GM10248 (cell line): ENCODE measurements around the gene PITPNB.

ENCODE experiments used
- CTCF ChIA-PET: fragments of 300-600 bp; sonication (Branson Sonifier 250); formaldehyde crosslinking; extraction: SDS; loops from one replicate; lab custom pipeline; 2021; ENCODE audit warnings: antibody characterized with exemption; lab: Yijun Ruan, JAX
- POLR2A ChIA-PET: fragments of 350-650 bp; sonication (Branson Sonifier 250); formaldehyde crosslinking; extraction: SDS; loops from one replicate; lab custom pipeline; 2020; ENCODE audit warnings: antibody characterized with exemption; lab: Yijun Ruan, JAX
- DNase-seq: peaks from one replicate; pipeline ENCODE4 v3.0.0; 2012; ENCODE audit errors: extremely low spot score
- CTCF ChIP-seq: IDR thresholded peaks from 2 replicates; pipeline ENCODE4 v1.5.1; 2012; ENCODE audit warnings: mild to moderate bottlenecking, low read depth; ENCODE audit errors: extremely low read depth, missing control alignments, control extremely low read depth

PITPNB gene

GRCh38 chr22:27874185-27874584 is 44.9 kb downstream of the PITPNB start:
- ChIA-PET POLR2A (no interaction called here), CTCF (interaction anchor here (2.3 to 11.2 kb wide), 2 partner anchors 15 to 45 kb away, joined by 4 to 128 read pairs; partner anchors contain the start of gene PITPNB)
- no peak for TF ChIP-seq CTCF

GRCh38 chr22:27873472-27873871 is 45.6 kb downstream of the PITPNB start:
- no peak for TF ChIP-seq CTCF
- ChIA-PET CTCF (interaction anchor here (0.9 to 11.2 kb wide), 3 partner anchors 8 to 46 kb away, joined by 4 to 128 read pairs (median 5); partner anchors contain the start of gene PITPNB), POLR2A (no interaction called here)
- DNase-seq = no peak

More at GRCh38 chr22:27874185-27874584, 44.9 kb downstream of the PITPNB start:
- no peak for DNase-seq

- ChIA-PET POLR2A (no interaction called here), CTCF (interaction anchor here (3.0 kb wide), 1 partner anchor 9 kb away, joined by 32 read pairs; no protein-coding TSS in a partner anchor)
- DNase-seq = no peak
- no peak for TF ChIP-seq CTCF
These were observed 46.6 kb downstream of the PITPNB start for GRCh38 chr22:27872488-27872887.

- ChIA-PET POLR2A (no interaction called here), CTCF (interaction anchor here (0.8 to 3.0 kb wide), 6 partner anchors 9 to 954 kb away, joined by 3 to 32 read pairs (median 3); no protein-coding TSS in a partner anchor)
- no peak for TF ChIP-seq CTCF
- no peak for DNase-seq
These were observed 47.6 kb downstream of the PITPNB start for GRCh38 chr22:27871306-27872014.

GRCh38 chr22:27870234-27871191 is 48.5 kb downstream of the PITPNB start:
- ChIA-PET CTCF (interaction anchor here (0.9 to 3.0 kb wide), 5 partner anchors 9 to 955 kb away, joined by 3 to 32 read pairs (median 3); no protein-coding TSS in a partner anchor), POLR2A (interaction anchor here (0.6 kb wide), 1 partner anchor 1294 kb away, joined by 5 read pairs; no protein-coding TSS in a partner anchor)
- TF ChIP-seq CTCF = no peak
- no peak for DNase-seq

GRCh38 chr22:27868732-27869282 is 50.2 kb downstream of the PITPNB start:
- POLR2A ChIA-PET = no interaction called here
- no peak for DNase-seq
- no peak for TF ChIP-seq CTCF
- CTCF ChIA-PET = interaction anchor here (1.2 to 1.4 kb wide), 3 partner anchors 9 to 21 kb away, joined by 3 to 6 read pairs (median 4); no protein-coding TSS in a partner anchor
